Measurements from ENCODE around the gene ALK.

ALK gene

GRCh38 chr2:29426354-29426753, 495.0 kb downstream of the ALK start:
- TF ChIP-seq CTCF (IDR thresholded peaks at IDR 0.05; ENCODE audit: borderline replicate concordance, insufficient read depth, low read depth, low read length), result no peak
- no peak overlapping the region for H3K4me3 ChIP-seq (ENCODE audit: low read depth, low read length)

GRCh38 chr2:29425866-29426265, 495.5 kb downstream of the ALK start:
- no peak for TF ChIP-seq CTCF (IDR thresholded peaks at IDR 0.05; ENCODE audit: borderline replicate concordance, insufficient read depth, low read depth, low read length)
- no peak overlapping the region for H3K4me3 ChIP-seq (ENCODE audit: low read depth, low read length)

- no peak for TF ChIP-seq CTCF (IDR thresholded peaks at IDR 0.05; ENCODE audit: borderline replicate concordance, insufficient read depth, low read depth, low read length)
- no peak overlapping the region for H3K4me3 ChIP-seq (ENCODE audit: low read depth, low read length)
These were observed 498.2 kb downstream of the ALK start for GRCh38 chr2:29423061-29423666.

- TF ChIP-seq CTCF (IDR thresholded peaks at IDR 0.05; ENCODE audit: borderline replicate concordance, insufficient read depth, low read depth, low read length), result no peak
These were observed 500.2 kb downstream of the ALK start for GRCh38 chr2:29420999-29421782.

GRCh38 chr2:29420464-29420863, 500.9 kb downstream of the ALK start:
- TF ChIP-seq CTCF (IDR thresholded peaks at IDR 0.05; ENCODE audit: borderline replicate concordance, insufficient read depth, low read depth, low read length), result no peak
- H3K4me3 ChIP-seq (ENCODE audit: low read depth, low read length), result no peak overlapping the region

More at GRCh38 chr2:29420999-29421782, 500.2 kb downstream of the ALK start:
- H3K4me3 ChIP-seq (ENCODE audit: low read depth, low read length), result no peak overlapping the region

GRCh38 chr2:29417630-29418029, 503.8 kb downstream of the ALK start:
- TF ChIP-seq CTCF (IDR thresholded peaks at IDR 0.05; ENCODE audit: borderline replicate concordance, insufficient read depth, low read depth, low read length), result no peak
- H3K4me3 ChIP-seq (ENCODE audit: low read depth, low read length), result no peak overlapping the region
